GM19372 (cell line): ENCODE data around the gene CHPF2.

Experiments
- ATAC-seq: cut with Tn5 transposase; IDR thresholded peaks from one replicate; pipeline ENCODE4 v1.9.1; 2021; ENCODE audit warnings: mild to moderate bottlenecking, low read depth, moderate library complexity; ENCODE audit not compliant: unreplicated experiment

CHPF2 gene

GRCh38 chr7:151232091-151232916, at the start of gene CHPF2:
Gene CHPF2 (plus strand): TSS chr7:151232483. CDS start chr7:151234012, 1,529 bp downstream.
- peak; percentile 98 for ATAC-seq

GRCh38 chr7:151185762-151186639, 46.3 kb upstream of the CHPF2 start:
- ATAC-seq = no peak

GRCh38 chr7:151186640-151187408, 45.5 kb upstream of the CHPF2 start, which contains the start of gene ASB10:
Gene ASB10 (minus strand): TSS chr7:151187250. CDS start chr7:151187130, 120 bp downstream.
- ATAC-seq = no peak

GRCh38 chr7:151187409-151188251, 44.7 kb upstream of the CHPF2 start:
- ATAC-seq = no peak

- ATAC-seq = no peak
Observed at GRCh38 chr7:151188252-151188542, 44.1 kb upstream of the CHPF2 start.

GRCh38 chr7:151189038-151189437, 43.2 kb upstream of the CHPF2 start:
- no peak for ATAC-seq

GRCh38 chr7:151191544-151191943, 40.7 kb upstream of the CHPF2 start:
- ATAC-seq = no peak

GRCh38 chr7:151192002-151192539, 40.2 kb upstream of the CHPF2 start:
- ATAC-seq = no peak

- ATAC-seq = no peak
Observed at GRCh38 chr7:151193203-151193978, 38.9 kb upstream of the CHPF2 start.

GRCh38 chr7:151194188-151194587, 38.1 kb upstream of the CHPF2 start:
- no peak for ATAC-seq

GRCh38 chr7:151195616-151196450, 36.5 kb upstream of the CHPF2 start:
- no peak for ATAC-seq

- ATAC-seq = no peak
Observed at GRCh38 chr7:151197932-151198331, 34.4 kb upstream of the CHPF2 start.

GRCh38 chr7:151198945-151199848, 33.1 kb upstream of the CHPF2 start:
- ATAC-seq = no peak

GRCh38 chr7:151201344-151201743, 30.9 kb upstream of the CHPF2 start:
- ATAC-seq = no peak

- ATAC-seq = no peak
Observed at GRCh38 chr7:151201751-151202150, 30.5 kb upstream of the CHPF2 start.

GRCh38 chr7:151202836-151203235, 29.4 kb upstream of the CHPF2 start:
- no peak for ATAC-seq
